CD4-positive, alpha-beta T cell treated with Interleukin-17A for 4 hours (primary cell): ENCODE measurements around the gene ELF1.
"Not testable (repeated sequence)": the region's sequence is repeated elsewhere in the genome, so short reads cannot be mapped to it uniquely, and the experiment has no call there.

Experiments
- DNase-seq: peaks from one replicate; pipeline ENCODE4 v3.0.0-alpha.2; 2020; ENCODE audit warnings: mixed read lengths

Gene ELF1

GRCh38 chr13:40929883-40930282 lies 89.2 kb downstream of the ELF1 start:
- not testable (repeated sequence) for DNase-seq

- no peak for DNase-seq
Observed at GRCh38 chr13:40928980-40929379, 90.1 kb downstream of the ELF1 start.

GRCh38 chr13:40927929-40928328 lies 91.2 kb downstream of the ELF1 start:
- no peak for DNase-seq

- DNase-seq = no peak
Observed at GRCh38 chr13:40923867-40924266, 95.2 kb downstream of the ELF1 start.

- no peak for DNase-seq
Observed at GRCh38 chr13:40922437-40923040, 96.6 kb downstream of the ELF1 start.

GRCh38 chr13:40920826-40921225 lies 98.3 kb downstream of the ELF1 start:
- no peak for DNase-seq

- DNase-seq = not testable (repeated sequence)
Observed at GRCh38 chr13:40919901-40920300, 99.2 kb downstream of the ELF1 start.

GRCh38 chr13:40916207-40916998 lies 102.7 kb downstream of the ELF1 start:
- DNase-seq = no peak

- not testable (repeated sequence) for DNase-seq
Observed at GRCh38 chr13:40914863-40915262, 104.3 kb downstream of the ELF1 start.

GRCh38 chr13:40911341-40911740 lies 107.8 kb downstream of the ELF1 start:
- no peak for DNase-seq

- DNase-seq = no peak
Observed at GRCh38 chr13:40910324-40911050, 108.6 kb downstream of the ELF1 start.

- not testable (repeated sequence) for DNase-seq
Observed at GRCh38 chr13:40909541-40910200, 109.4 kb downstream of the ELF1 start.

GRCh38 chr13:40908546-40908945 lies 110.6 kb downstream of the ELF1 start:
- no peak for DNase-seq

GRCh38 chr13:40901032-40901431 lies 118.1 kb downstream of the ELF1 start:
- not testable (repeated sequence) for DNase-seq

GRCh38 chr13:40900568-40900967 lies 118.5 kb downstream of the ELF1 start:
- DNase-seq = not testable (repeated sequence)

- DNase-seq = no peak
Observed at GRCh38 chr13:40897053-40897452, 122.1 kb downstream of the ELF1 start.

GRCh38 chr13:40895227-40896184 lies 123.6 kb downstream of the ELF1 start:
- DNase-seq = no peak

- DNase-seq = not testable (repeated sequence)
Observed at GRCh38 chr13:40893573-40893972, 125.5 kb downstream of the ELF1 start.

- no peak for DNase-seq
Observed at GRCh38 chr13:40886017-40886416, 133.1 kb downstream of the ELF1 start.

GRCh38 chr13:40884175-40884574 lies 134.9 kb downstream of the ELF1 start:
- not testable (repeated sequence) for DNase-seq
